A549 (cell line): ENCODE data around the gene SSPN.

ENCODE experiments used
- CEBPB ChIP-seq, 2 experiments: fragments of >200 bp in 1 of 2; sonication (Bioruptor Twin) in 1 of 2; formaldehyde crosslinking in 1 of 2; IDR thresholded peaks; 2 replicates each; pipeline ENCODE4 v1.6.1; 2012 to 2016
- EHMT2 ChIP-seq: fragments of 200-600 bp; sonication (generic); IDR thresholded peaks from 2 replicates; pipeline ENCODE4 v1.6.1; 2016; ENCODE audit warnings: antibody characterized with exemption, low read depth, mild to moderate bottlenecking, moderate library complexity
- EP300 ChIP-seq, 2 experiments: fragments of >200 bp; sonication (Bioruptor Twin); formaldehyde crosslinking; IDR thresholded peaks; 2 replicates in 1 of 2; 3 replicates in 1 of 2; pipeline ENCODE4 v1.6.1; 2016 to 2017
- HOXB5 ChIP-seq: fragments of 250-450 bp; sonication (Bioruptor Pico); IDR thresholded peaks from 2 replicates; pipeline ENCODE4 v1.5.0; 2020; ENCODE audit warnings: mild to moderate bottlenecking, moderate library complexity
- KDM5A ChIP-seq: fragments of 200-600 bp; sonication (generic); IDR thresholded peaks from 2 replicates; pipeline ENCODE4 v1.6.1; 2016; ENCODE audit warnings: antibody characterized with exemption, mild to moderate bottlenecking
- MAFK ChIP-seq: fragments of 450-650 bp; IDR thresholded peaks from 2 replicates; pipeline ENCODE4 v1.6.1; 2014; ENCODE audit not compliant: partially characterized antibody
- POLR2A ChIP-seq: IDR thresholded peaks from 2 replicates; pipeline ENCODE4 v1.6.1; 2012; ENCODE audit warnings: mild to moderate bottlenecking, low read length
- RCOR1 ChIP-seq: fragments of 150-350 bp; IDR thresholded peaks from 2 replicates; pipeline ENCODE4 v1.6.1; 2014; ENCODE audit warnings: antibody characterized with exemption, low read length, low read depth
- RFX5 ChIP-seq: fragments of 450-650 bp; IDR thresholded peaks from 2 replicates; pipeline ENCODE4 v1.7.1; 2014; ENCODE audit warnings: antibody characterized with exemption, mild to moderate bottlenecking, moderate library complexity
- TF ChIP-seq, protein P1 (sequence below): fragments of >200 bp; sonication (Bioruptor Twin); formaldehyde crosslinking; IDR thresholded peaks from 3 replicates; pipeline ENCODE4 v1.5.1; 2016
- TF ChIP-seq, protein P2 (sequence below): IDR thresholded peaks from 2 replicates; pipeline ENCODE4 v1.6.1; 2012; ENCODE audit warnings: low read depth, borderline replicate concordance

DNA sequence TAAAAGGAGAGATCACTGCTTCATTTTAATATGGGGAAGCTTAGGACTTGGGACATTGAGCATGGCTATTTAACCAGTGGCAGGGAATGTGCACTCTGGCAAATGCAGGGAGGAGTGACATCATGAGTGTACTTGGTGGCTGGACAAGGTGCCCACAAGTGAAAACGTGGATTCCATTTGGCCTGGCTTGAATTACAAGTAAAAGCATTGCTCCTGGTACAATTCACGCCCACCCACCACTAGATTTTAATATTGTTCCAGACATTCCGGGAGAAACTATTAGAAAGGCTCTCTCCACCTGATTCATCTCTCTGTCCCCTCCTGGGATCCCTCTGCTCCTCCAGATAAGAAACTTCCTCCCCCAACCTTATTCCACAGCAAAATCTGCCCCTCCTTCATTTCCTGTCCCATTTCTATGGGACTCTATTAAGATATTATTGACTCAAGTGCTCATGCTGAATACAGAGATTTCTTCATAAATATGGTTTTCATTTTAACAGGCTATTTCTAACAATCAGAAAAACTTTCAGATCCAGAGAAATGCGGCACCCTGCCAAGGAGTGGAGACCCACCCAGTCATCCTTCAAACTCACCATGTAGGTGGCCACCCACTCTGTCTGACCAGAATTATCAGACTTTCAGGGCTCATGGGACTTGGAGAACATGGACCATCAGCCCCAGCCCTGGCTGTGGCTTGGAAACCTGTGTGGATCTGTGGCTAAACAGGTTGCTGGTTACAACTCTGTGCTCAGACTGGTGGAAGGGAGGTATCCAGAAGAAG, 43.2 kb downstream of the SSPN start:
- no peak for TF ChIP-seq MAFK
- TF ChIP-seq EP300 (IDR thresholded peaks at IDR 0.05): no peak
- TF ChIP-seq, protein P1, sequence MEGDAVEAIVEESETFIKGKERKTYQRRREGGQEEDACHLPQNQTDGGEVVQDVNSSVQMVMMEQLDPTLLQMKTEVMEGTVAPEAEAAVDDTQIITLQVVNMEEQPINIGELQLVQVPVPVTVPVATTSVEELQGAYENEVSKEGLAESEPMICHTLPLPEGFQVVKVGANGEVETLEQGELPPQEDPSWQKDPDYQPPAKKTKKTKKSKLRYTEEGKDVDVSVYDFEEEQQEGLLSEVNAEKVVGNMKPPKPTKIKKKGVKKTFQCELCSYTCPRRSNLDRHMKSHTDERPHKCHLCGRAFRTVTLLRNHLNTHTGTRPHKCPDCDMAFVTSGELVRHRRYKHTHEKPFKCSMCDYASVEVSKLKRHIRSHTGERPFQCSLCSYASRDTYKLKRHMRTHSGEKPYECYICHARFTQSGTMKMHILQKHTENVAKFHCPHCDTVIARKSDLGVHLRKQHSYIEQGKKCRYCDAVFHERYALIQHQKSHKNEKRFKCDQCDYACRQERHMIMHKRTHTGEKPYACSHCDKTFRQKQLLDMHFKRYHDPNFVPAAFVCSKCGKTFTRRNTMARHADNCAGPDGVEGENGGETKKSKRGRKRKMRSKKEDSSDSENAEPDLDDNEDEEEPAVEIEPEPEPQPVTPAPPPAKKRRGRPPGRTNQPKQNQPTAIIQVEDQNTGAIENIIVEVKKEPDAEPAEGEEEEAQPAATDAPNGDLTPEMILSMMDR: no peak
- TF ChIP-seq KDM5A: no peak
- no peak for TF ChIP-seq HOXB5 (CRISPR knock-in tag)
- TF ChIP-seq CEBPB (IDR thresholded peaks at IDR 0.05): no peak
- TF ChIP-seq RCOR1: no peak
- TF ChIP-seq POLR2A: no peak
- no peak for TF ChIP-seq RFX5
- TF ChIP-seq, protein P2, sequence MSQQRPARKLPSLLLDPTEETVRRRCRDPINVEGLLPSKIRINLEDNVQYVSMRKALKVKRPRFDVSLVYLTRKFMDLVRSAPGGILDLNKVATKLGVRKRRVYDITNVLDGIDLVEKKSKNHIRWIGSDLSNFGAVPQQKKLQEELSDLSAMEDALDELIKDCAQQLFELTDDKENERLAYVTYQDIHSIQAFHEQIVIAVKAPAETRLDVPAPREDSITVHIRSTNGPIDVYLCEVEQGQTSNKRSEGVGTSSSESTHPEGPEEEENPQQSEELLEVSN: no peak
- no peak for TF ChIP-seq EHMT2
